ENCODE data around the gene ASB9.
"Not testable (repeated sequence)": the region's sequence is repeated elsewhere in the genome, so short reads cannot be mapped to it uniquely, and the experiment has no call there.

Gene ASB9

DNA sequence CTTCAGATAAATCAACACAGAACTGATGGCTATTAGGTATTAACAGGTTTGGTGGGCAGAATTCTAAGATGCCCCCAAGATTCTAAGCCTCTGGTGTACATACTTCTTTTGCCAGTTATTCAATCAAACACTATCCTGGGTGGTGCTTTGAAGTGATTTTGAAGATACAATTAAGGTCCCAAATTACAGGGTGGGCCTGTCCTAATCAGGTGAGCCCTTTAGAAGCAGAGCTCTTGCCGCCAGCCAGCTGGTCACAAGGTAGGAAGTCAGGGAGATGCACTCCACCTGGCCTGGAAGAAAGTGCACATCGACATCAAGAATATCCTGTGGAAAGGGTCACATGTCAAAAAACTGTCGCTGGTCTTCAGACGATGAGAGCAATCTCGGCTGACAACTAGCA is 29.5 kb downstream of the ASB9 start:
- DNase-seq = no peak

DNA sequence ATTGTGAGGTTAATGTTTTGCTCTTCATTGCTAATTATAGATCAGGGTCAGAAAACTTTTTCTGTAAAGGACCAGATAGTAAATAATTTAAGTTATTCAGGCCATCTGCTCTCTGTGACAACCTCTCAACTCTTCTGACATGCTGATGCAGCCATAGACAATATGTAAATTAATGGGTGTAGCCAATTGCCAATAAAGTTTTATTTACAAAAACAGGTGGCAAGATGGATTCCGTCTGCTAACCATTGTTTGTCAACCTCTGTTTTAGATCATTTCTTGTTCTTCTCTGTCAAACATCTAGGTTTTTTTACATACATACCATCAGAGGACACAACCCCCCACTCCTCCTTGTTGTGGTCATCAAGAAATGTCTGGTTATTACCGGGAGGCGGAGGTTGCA is 33.7 kb downstream of the ASB9 start:
- DNase-seq = no peak

DNA sequence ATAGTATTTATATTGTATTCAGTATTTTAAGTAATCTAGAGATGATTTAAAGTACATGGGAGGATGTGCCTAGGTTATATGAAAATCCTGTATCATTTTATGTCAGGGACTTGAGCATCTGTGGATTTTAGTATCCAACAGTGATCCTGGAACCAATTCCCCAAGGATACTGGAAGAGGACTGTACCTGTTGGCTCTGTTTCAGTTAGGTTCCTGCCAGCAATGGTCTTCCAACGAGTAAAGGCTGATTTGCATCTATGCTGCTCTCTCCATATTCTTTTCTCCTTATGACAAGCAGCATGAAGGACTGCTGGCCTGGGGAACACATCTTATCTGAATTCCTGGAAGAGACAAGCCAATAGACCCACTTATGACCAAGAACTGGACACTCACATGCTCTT is 34.9 kb downstream of the ASB9 start:
- no peak for DNase-seq

DNA sequence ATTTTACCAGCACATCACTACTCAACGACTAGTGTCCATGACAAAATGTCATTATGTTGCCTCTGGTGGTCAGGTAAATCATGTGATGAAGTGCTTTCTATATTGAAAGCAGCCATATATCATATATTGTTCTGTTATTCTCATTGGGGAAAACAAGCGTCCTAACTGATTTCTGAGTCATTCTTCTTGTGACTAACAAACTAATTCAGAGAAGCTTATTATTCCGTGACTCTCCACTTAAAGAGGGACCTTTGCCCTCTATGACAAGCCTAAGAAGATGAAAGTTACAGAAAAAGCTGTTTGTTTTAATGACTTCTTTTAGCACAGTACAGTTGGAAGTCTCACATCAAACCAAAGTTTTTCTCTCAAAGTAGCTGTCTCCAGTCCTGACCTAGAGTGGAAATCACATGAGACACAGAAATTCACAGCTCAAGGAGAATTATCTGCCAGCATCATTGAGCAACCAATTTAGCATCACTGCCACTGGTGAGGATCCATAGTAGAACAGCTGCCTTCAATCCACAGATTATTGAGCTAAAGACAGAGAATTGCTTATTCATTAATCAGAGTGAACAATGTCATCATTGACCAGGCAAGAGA is 36.4 kb downstream of the ASB9 start:
- DNase-seq = no peak

DNA sequence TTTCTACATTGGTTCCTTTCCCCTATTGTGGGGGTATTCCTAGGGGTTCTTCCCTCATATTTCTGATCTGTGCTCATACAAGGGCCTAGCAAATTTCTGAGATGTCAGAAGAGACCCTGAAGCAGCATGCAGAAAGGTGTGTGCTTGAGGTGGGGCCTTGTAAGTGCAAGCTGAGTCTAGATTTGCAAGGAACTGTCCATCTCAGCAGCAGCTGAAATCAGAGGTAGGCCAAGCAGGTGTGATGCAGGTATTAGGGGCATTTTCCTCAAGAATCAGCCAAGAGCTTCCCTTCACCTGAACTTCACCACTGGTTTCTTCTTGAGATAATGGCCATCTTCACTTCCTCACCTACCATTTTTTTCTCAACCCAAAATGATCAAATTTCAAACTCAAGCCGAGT is 45.1 kb downstream of the ASB9 start:
- DNase-seq = no peak

DNA sequence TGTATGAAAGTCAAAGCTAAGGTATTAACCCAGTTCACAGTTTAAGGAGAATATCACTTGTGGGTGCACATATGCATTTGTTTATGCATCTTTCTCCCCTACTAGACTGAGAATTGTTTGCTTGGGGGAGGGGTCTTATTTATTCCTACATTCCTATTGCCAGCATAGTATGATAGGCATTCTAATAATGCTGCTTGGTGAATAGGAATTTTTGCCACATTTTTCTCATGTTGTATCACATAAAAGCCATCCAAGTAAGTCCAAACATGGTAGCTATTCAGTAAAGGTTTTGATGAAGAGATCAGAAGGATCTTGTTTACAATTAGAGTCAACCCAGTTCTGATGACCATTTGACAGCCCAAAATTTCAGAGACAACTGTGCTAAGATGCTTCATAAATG is 48.6 kb downstream of the ASB9 start:
- no peak for DNase-seq

DNA sequence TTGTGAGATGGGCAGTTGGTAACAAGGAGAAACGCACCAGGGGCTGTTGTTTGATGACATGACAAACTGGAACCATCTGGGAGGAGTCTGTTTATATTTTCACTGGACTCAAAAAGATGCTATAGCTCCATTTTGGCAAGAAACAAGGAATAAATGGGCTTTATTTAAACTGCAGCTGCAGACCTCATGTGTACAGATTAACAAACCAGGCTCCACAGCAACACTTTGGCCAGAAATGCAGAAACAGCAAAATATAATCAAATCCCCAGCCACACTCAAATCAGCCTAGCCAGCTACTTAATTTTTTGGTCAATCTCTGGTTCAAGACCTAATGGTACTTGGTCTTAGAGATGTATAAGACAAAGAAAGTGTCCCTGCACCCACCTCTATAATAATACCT is 52.7 kb downstream of the ASB9 start:
- no peak for DNase-seq

DNA sequence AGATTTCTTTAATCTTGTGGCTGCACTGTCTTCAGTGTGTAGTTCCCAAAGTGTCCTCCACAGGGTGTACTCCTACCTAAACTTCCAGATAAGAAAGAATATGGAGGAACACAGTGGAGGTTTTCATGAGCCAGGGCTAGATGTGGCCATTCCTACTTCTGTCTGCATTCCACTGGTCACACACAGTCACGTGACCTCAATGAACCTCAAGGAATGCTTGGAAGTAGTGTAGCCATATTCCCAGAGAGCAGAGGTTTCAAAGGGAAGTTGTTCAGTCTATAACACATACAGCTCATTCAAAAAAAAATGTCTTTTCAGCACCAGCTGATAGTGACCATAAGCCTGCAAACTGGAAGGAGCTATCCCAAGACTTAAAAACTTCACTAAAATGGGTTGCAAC is 53.6 kb downstream of the ASB9 start:
- DNase-seq = no peak

DNA sequence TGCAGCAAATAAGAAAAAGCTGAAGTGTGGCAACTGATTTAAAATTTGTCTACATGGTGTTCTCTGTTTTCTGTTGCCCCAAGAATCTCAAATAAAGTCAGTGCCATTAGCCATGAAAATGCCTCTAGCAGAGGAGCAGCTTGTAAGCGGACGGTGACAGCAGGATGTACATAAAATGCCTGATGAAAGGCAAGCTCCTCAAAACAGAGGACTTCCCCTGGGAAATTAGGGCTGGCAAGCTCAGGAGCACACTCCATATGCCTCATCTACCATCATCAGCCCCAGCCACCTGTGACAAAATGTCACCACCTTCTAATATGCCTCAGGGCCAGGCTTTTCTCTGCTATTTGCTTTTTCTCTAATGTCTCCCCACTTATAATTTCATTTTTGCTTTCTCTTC is 54.5 kb downstream of the ASB9 start:
- DNase-seq = no peak

DNA sequence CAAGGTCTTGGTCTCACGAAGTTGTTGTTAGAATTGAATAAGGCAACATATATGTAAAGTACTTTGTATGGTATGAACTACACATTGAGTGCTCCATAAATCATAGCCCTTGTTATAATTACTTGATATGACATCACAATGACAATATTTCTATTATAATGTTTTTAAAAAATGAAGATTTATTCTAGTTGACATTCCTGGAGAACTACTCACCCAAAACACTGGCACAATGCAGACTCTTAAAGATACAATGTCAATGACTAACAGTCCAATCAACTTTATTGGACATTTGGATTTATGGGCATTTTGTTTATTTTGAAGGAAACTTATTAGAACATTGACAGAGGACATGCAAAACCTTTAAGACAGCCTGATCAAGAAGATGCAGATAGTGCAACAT is 55.3 kb downstream of the ASB9 start:
- DNase-seq = no peak

DNA sequence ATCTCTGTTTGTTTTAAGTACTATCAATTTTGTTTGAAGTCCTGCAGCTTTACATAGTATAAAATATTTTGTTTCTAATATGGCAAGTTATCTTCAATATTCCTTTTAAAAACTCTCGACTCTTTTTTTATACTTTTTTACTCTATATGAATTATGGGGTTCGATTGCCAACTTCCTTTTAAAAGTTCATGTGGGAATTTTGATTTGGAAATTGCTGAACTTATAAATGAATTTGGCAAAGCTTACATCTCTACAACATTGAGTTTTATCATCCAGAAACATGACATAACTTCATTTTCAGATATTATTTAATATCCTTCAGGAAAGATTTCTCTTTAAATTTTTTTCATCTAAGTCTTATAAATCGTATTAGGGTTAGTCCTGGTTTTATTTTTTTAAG is 60.8 kb downstream of the ASB9 start:
- no peak for DNase-seq

DNA sequence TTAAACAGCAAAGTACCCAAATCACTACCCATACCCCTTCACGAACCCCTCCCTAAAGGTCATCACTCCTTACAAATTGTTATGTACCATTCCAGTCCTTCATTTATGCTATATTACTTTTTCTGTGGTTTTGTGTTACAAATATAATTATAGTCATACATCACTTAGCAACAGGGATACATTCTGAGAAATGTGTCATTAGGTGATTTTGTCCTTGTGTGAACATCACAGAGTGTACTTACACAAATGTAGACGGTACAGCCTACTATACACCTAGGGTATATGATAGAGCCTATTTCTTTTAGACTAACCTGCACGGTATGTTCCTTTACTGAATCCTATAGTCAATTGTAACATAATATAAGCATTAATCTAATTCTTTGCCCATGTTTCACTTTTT is 61.9 kb downstream of the ASB9 start:
- DNase-seq = no peak

DNA sequence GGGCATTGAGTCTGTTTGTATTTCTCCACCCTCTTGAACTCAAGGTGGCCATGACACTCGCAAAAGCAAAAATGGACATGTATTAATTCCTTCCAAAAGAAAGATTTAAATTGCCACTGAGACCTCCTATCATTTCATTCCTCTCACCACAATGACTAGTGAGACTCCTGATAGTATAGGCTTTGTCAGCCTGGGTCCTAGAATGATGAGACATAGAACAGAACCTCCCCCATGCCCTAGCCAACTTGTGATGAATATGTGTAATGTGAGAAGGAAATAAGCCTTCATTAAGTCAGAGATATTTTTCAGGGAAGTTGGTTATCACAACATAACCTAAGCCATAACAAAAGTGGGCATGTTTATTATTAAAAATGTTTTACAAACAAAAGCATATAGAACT is 62.5 kb downstream of the ASB9 start:
- DNase-seq = peak; percentile 20

DNA sequence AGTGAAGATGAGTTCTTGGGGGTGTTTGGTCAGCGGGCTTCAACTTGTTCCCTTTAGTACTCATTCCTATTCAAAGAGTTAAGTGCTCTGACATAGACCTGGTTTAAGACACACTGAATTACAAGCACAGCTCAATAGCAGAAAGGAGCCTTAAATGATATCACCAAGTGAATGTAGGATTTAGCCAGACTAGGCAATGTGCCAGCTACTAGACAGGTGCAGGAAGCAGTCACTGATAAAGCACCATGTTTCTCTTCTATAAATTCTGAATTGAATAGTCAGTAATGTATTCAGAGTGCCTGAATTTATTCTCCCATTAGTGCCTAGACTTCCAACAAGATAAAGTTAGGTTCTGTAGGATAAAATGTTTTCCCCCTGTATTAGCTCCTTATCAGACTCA is 63.6 kb downstream of the ASB9 start:
- DNase-seq = peak; percentile 46

DNA sequence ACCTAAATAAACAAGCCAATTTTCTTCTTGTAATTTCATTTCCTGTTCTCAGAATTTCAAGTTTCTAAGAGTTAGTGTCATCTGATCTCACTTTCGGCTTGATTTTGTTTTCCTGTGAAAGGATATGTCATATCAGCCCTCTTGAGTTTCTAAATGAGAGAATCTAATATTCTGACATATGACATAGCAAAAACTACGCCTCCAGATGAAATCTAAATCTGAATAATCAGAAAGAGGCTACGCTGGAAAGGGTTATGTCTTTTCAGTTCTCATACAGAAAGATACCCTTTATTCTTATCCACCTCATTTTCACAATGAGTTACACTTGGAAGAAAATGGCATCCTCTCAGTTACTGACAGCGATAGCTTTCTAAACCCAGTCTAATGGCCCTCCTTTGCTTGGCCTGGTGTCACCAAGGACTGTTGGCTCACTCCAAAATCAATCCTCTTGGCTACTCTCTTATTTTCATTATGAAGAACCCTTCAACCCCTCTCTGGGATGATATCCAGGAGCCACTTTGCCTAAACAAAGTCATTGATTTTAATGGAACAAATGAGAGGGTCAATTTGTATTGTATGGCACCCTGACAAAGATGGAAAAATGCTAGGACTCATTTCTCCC is 65.6 kb downstream of the ASB9 start:
- DNase-seq = no peak

DNA sequence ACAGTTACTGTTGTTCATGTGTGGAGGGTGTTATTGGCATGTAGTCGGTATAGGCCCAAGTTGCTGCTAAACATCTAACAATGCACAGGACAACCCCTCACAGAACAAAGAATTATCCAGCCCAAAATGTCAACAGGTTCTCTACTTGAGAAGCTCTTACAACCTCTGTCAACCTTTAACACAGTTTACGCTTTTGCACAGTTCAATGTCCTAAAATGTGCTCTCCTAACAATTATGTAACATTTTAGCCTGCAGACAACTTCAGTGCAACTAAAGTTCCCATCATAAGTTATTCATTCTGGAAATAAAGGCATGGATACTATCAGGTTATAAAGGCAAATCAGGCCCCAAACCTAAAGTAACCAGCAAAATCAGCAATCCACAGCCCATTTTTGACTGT is 66.2 kb downstream of the ASB9 start:
- DNase-seq = no peak

DNA sequence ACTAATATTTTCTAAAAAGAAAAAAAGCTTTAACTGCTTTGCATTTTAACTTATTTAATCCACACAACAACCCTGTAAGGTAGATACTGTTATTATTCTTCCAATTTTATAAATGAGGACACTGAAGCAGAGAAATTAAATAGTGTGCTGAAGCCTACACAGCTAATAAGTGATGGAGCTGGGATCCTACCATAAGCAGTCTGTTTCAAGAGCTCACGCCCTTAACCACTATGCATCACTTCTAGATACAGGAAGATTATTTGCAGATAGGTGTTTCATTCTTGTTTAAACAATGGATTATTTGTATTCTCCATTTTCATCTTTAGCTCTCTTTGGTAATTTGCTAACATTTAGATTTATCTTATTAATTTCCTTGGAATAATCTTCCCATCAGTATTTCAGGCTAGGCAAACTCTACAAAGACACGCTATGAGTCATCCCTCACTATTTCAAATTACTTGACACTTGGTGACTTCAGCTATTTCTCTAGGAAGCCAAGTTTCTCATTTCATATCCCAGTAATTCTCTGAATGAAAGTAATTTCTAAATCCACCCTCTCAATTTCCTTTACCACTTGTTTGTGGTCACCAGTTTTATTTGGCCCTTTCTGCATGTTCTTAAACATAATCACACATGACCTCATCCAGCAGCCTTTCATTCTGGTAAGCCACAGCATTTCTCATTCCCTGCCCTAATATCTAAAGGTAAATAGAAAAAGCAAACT is 67.3 kb downstream of the ASB9 start:
- peak; percentile 60 for DNase-seq

DNA sequence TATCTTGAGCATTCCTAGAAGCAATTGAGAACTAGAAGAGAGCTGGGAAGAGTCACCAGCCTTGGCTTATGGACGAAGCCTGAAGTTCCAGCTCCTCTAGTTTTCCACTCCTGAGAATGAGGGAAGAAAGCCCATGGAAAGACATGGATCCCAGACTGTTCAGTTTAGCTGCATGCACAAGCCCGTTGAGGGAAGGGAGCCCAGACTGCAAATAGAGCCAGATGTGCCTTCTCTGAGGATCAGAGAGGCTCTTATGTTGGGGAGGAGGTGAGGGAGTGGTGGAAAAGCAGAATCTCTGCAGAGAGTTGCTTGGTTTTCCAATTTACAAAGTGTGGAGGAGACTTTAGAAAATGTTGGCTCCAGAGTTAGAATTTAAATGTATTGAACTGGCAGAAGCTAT is 69.0 kb downstream of the ASB9 start:
- DNase-seq = no peak

DNA sequence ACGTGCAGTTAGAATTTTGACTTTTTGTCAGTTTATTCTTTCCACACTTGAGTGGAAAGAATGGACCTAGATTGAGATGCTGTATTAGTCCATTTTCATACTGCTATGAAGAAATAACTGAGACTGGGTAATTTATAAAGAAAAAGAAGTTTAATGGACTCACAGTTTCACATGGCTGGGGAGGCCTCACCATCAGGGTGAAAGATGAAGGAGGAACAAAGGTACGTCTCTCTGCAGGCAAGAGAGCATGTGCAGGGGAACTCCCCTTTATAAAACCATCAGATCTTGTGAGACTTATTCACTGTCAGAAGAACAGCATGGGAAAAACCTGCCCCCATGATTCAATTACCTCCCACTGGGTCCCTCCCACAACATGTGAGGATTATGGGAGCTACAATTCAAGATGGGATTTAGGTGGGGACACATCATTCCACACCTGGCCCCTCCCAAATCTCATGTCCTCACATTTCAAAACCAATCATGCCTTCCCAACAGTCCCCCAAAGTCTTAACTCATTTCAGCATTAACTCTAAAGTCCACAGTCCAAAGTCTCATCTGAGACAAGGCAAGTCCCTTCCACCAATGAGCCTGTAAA is 71.2 kb downstream of the ASB9 start:
- not testable (repeated sequence) for DNase-seq

DNA sequence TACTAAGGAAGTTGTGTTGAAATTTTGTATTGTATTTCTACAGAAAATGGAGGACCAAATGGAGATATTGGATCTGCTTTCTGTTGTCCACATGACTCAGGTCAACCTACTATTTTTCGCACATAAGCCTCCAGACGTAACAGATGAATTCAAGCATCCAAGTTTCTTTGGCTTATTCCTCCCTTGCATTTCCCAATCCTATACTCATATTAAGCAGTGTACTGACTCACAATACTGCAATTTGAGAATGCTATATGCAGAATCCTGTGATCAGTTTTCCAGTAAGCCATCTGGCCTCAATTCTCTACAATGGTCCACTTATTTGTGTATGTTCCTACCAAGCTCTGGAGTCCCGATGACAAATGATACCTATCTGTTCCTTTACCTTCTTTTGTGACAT is 75.7 kb downstream of the ASB9 start:
- DNase-seq = no peak
